ENCODE data around the gene OPA3.

The OPA3 gene

GRCh38 chr19:45528149-45528743 lies 56.4 kb downstream of the OPA3 start:
- Histone ChIP-seq H3K4me3 (IDR thresholded peaks at IDR 0.05; ENCODE audit: insufficient read depth, low read depth, low read length) (no peak overlapping the region), H3K9ac (no peak overlapping the region), H3K79me2 (ENCODE audit: insufficient read depth, low read depth) (no peaks in the 10 kb centered on the region), H3K27me3 (ENCODE audit: insufficient read depth, low read depth) (no peaks in the 10 kb centered on the region), H3K4me2 (no peak overlapping the region), H2AFZ (ENCODE audit: low read depth) (no peak overlapping the region), H3K4me1 (ENCODE audit: low read depth, poor library complexity, severe bottlenecking) (peaks cover 4% of the 10 kb centered on the region), H3K36me3 (ENCODE audit: insufficient read depth) (no peaks in the 10 kb centered on the region), H4K20me1 (ENCODE audit: insufficient read depth) (no peaks in the 10 kb centered on the region), H3K27ac (no peak overlapping the region)
- no peak for TF ChIP-seq CTCF (conservative IDR thresholded peaks at IDR 0.05; ENCODE audit: low read depth, low read length)

- no peaks in the 10 kb centered on the region for H3K27me3 ChIP-seq (ENCODE audit: insufficient read depth, low read depth)
- H2AFZ ChIP-seq (ENCODE audit: low read depth): no peak overlapping the region
- H3K4me2 ChIP-seq: no peak overlapping the region
- H3K4me3 ChIP-seq (IDR thresholded peaks at IDR 0.05; ENCODE audit: insufficient read depth, low read depth, low read length): no peak overlapping the region
- no peak overlapping the region for H3K9ac ChIP-seq
- H4K20me1 ChIP-seq (ENCODE audit: insufficient read depth): no peaks in the 10 kb centered on the region
- no peaks in the 10 kb centered on the region for H3K36me3 ChIP-seq (ENCODE audit: insufficient read depth)
- no peak overlapping the region for H3K27ac ChIP-seq
- TF ChIP-seq CTCF (conservative IDR thresholded peaks at IDR 0.05; ENCODE audit: low read depth, low read length): no peak
- H3K79me2 ChIP-seq (ENCODE audit: insufficient read depth, low read depth): no peaks in the 10 kb centered on the region
- H3K4me1 ChIP-seq (ENCODE audit: low read depth, poor library complexity, severe bottlenecking): peaks cover 5% of the 10 kb centered on the region
Observed at GRCh38 chr19:45527731-45528130, 56.9 kb downstream of the OPA3 start.

- no peak overlapping the region for H2AFZ ChIP-seq (ENCODE audit: low read depth)
- H3K27ac ChIP-seq: no peak overlapping the region
- H3K79me2 ChIP-seq (ENCODE audit: insufficient read depth, low read depth): no peaks in the 10 kb centered on the region
- H3K4me1 ChIP-seq (ENCODE audit: low read depth, poor library complexity, severe bottlenecking): peaks cover 5% of the 10 kb centered on the region
- H3K27me3 ChIP-seq (ENCODE audit: insufficient read depth, low read depth): no peaks in the 10 kb centered on the region
- no peak overlapping the region for H3K4me3 ChIP-seq (IDR thresholded peaks at IDR 0.05; ENCODE audit: insufficient read depth, low read depth, low read length)
- no peak overlapping the region for H3K4me2 ChIP-seq
- no peaks in the 10 kb centered on the region for H3K36me3 ChIP-seq (ENCODE audit: insufficient read depth)
- H4K20me1 ChIP-seq (ENCODE audit: insufficient read depth): no peaks in the 10 kb centered on the region
- TF ChIP-seq CTCF (conservative IDR thresholded peaks at IDR 0.05; ENCODE audit: low read depth, low read length): no peak
- no peak overlapping the region for H3K9ac ChIP-seq
Observed at GRCh38 chr19:45526971-45527370, 57.6 kb downstream of the OPA3 start.

GRCh38 chr19:45526143-45526542 lies 58.5 kb downstream of the OPA3 start:
- Histone ChIP-seq H3K27ac (no peak overlapping the region), H3K79me2 (ENCODE audit: insufficient read depth, low read depth) (no peaks in the 10 kb centered on the region), H3K36me3 (ENCODE audit: insufficient read depth) (no peaks in the 10 kb centered on the region), H3K4me2 (no peak overlapping the region), H4K20me1 (ENCODE audit: insufficient read depth) (no peaks in the 10 kb centered on the region), H3K4me3 (IDR thresholded peaks at IDR 0.05; ENCODE audit: insufficient read depth, low read depth, low read length) (no peak overlapping the region), H3K4me1 (ENCODE audit: low read depth, poor library complexity, severe bottlenecking) (peaks cover 5% of the 10 kb centered on the region), H3K27me3 (ENCODE audit: insufficient read depth, low read depth) (no peaks in the 10 kb centered on the region), H2AFZ (ENCODE audit: low read depth) (no peak overlapping the region), H3K9ac (no peak overlapping the region)
- TF ChIP-seq CTCF (conservative IDR thresholded peaks at IDR 0.05; ENCODE audit: low read depth, low read length): no peak
